K562 (cell line): Measurements from ENCODE around the gene RPLP2. TPM values are rescaled to one million over a fixed set of nuclear protein-coding genes. Genes with fewer than 3 reads are reported as not detected.

ENCODE experiments used
- ATAC-seq: fragments of 200-7000 bp; cut with Tn5 transposase; 3 replicates; pipeline ENCODE4 v1.9.1; 2020; ENCODE audit warnings: moderate library complexity
- BruUV-seq: library from RNA; stranded (reverse); fragments of 400-500 nt; replicated peaks from 2 replicates; lab custom pipeline; 2021; lab: Mats Ljungman, UMichigan
- CTCF ChIA-PET: fragments of 300-600 bp; formaldehyde crosslinking; extraction: SDS; loops from one replicate; lab custom pipeline; 2021; ENCODE audit warnings: low intra/inter-chr PET ratio; lab: Yijun Ruan, JAX
- POLR2A ChIA-PET: fragments of 300-600, 350-650 bp; sonication (Branson Sonifier 250); formaldehyde crosslinking; extraction: SDS; loops from one replicate; lab custom pipeline; 2021; ENCODE audit warnings: antibody characterized with exemption, inconsistent platforms; lab: Yijun Ruan, JAX
- DNase-seq, 4 experiments: peaks; one replicate each; pipeline versions ENCODE4 v3.0.0 to v3.0.0-alpha.2; 2011 to 2018; ENCODE audit warnings: low spot score in 3 of 4, mixed read lengths in 3 of 4; ENCODE audit errors: extremely low read depth in 1 of 4
- FAIRE-seq: peaks from 2 replicates; lab custom pipeline; 2011; peaks lifted over from hg19 to GRCh38; lab: Jason Lieb, UNC
- H2AFZ ChIP-seq: 2 replicates; pipeline ENCODE4 v1.6.0; 2011; ENCODE audit warnings: low read depth, low read length, control low read depth, inconsistent platforms
- H3K27ac ChIP-seq: fragments of 200-600 bp; 3 replicates; pipeline ENCODE4 v1.8.0; 2011; ENCODE audit warnings: low read depth, mild to moderate bottlenecking, control low read depth, inconsistent platforms, low read length, moderate library complexity, mixed read lengths; ENCODE audit errors: extremely low read depth
- H3K27me3 ChIP-seq, 2 experiments: fragments of 300-600 bp in 1 of 2; 2 replicates in 1 of 2; 3 replicates in 1 of 2; pipeline versions ENCODE4 v1.6.0 to v1.8.0; 2011; ENCODE audit warnings: inconsistent platforms in 2 of 2, low read length in 2 of 2, mild to moderate bottlenecking in 1 of 2, mixed read lengths in 1 of 2, moderate library complexity in 1 of 2; ENCODE audit not compliant: control insufficient read depth in 2 of 2, insufficient read depth in 2 of 2
- H3K36me3 ChIP-seq: fragments of 300-600 bp; 3 replicates; pipeline ENCODE4 v1.8.0; 2011; ENCODE audit warnings: mild to moderate bottlenecking, low read length, inconsistent platforms; ENCODE audit not compliant: control insufficient read depth, insufficient read depth
- H3K4me1 ChIP-seq, 2 experiments: fragments of 200-600 bp in 1 of 2; replicated peaks in 1 of 2; 2 replicates in 1 of 2; 3 replicates in 1 of 2; pipeline versions ENCODE4 v1.5.1 to v1.8.0; 2011; ENCODE audit warnings: inconsistent platforms in 2 of 2, low read length in 2 of 2, mild to moderate bottlenecking in 1 of 2, mixed read lengths in 1 of 2, moderate library complexity in 1 of 2; ENCODE audit not compliant: control insufficient read depth in 2 of 2, insufficient read depth in 2 of 2
- H3K4me2 ChIP-seq: 2 replicates; pipeline ENCODE4 v1.6.1; 2011; ENCODE audit warnings: low read length, control low read depth, inconsistent platforms, mixed read lengths; ENCODE audit not compliant: insufficient read depth
- H3K4me3 ChIP-seq: fragments of 200-600 bp; sonication (generic), shearing (Covaris generic); 2 replicates; pipeline ENCODE4 v1.5.1; 2016; ENCODE audit warnings: control low read depth, inconsistent platforms
- H3K79me2 ChIP-seq: fragments of 200-600 bp; 3 replicates; pipeline ENCODE4 v1.8.0; 2011; ENCODE audit warnings: low read length, inconsistent platforms; ENCODE audit not compliant: control insufficient read depth, insufficient read depth
- H3K9ac ChIP-seq, 2 experiments: 2 replicates each; pipeline versions ENCODE4 v1.6.0 to v1.6.1; 2011; ENCODE audit warnings: low read depth in 2 of 2, low read length in 2 of 2, control low read depth in 1 of 2, inconsistent platforms in 1 of 2, mild to moderate bottlenecking in 1 of 2, mixed read lengths in 1 of 2; ENCODE audit not compliant: insufficient read depth in 1 of 2
- H3K9me1 ChIP-seq: one replicate; pipeline ENCODE4 v1.6.0; 2011; ENCODE audit warnings: inconsistent platforms, mild to moderate bottlenecking, low read length, moderate library complexity; ENCODE audit not compliant: control insufficient read depth, insufficient read depth
- H3K9me3 ChIP-seq: replicated peaks from 2 replicates; pipeline ENCODE4 v1.5.1; 2011; ENCODE audit warnings: low read depth, low read length, inconsistent platforms; ENCODE audit not compliant: control insufficient read depth, insufficient read depth
- H4K20me1 ChIP-seq: replicated peaks from 2 replicates; pipeline ENCODE4 v1.6.1; 2011; ENCODE audit warnings: low read length, inconsistent platforms, mixed read lengths; ENCODE audit not compliant: control insufficient read depth, insufficient read depth
- PTRF ChIP-seq: fragments of 450-650 bp; IDR thresholded peaks from 2 replicates; pipeline ENCODE4 v1.6.1; 2016; ENCODE audit warnings: mild to moderate bottlenecking, missing genetic modification characterization, missing compliant biosample characterization
- RBFOX2 ChIP-seq: fragments of 200-400 bp; formaldehyde crosslinking; IDR thresholded peaks from 2 replicates; pipeline ENCODE4 v1.6.1; 2017; ENCODE audit warnings: low read depth, mild to moderate bottlenecking, low read length, moderate library complexity
- WGBS: fragments of 100-300 bp; shearing (Covaris generic); methylation state at CpG from one replicate; pipeline ENCODE4 v1.1.6; 2016; ENCODE audit warnings: low coverage, mixed read lengths; ENCODE audit not compliant: insufficient coverage; ENCODE audit errors: missing lambda C conversion rate; 5-methylcytosine and 5-hydroxymethylcytosine counted together
- in situ Hi-C: fragments of 300-500 bp; cut with MboI; formaldehyde crosslinking; loops from 4 replicates; pipeline ENCODE4 v1.15.0; 2018; ENCODE audit warnings: inconsistent platforms, mixed read lengths
- intact Hi-C: fragments of 100-400 bp; cut with micrococcal nuclease; formaldehyde crosslinking; loops from 2 replicates; pipeline ENCODE4 v1.14.2; 2022
- polyA plus RNA-seq, 8 experiments: library from polyadenylated mRNA; depleted of rRNA in 4 of 8; stranded (reverse) in 5 of 8; unstranded in 3 of 8; fragments of >200 nt; fragmentation: Nextera tagmentation in 2 of 8; fragmentation: Illumina TruSeq in 1 of 8; extraction: Ambion mirVana in 2 of 8; extraction: Trizol in 1 of 8; gene quantifications; 2 replicates each; pipeline versions ENCODE4 v1.2.1 to v1.2.3, GENCODE V29; 2011 to 2014; ENCODE audit warnings: inconsistent platforms in 1 of 8, missing spikeins in 1 of 8
- total RNA-seq, 7 experiments: library from RNA; depleted of rRNA in 6 of 7; stranded (reverse); fragments of >200 nt in 6 of 7; fragmentation: Illumina TruSeq in 2 of 7; extraction: Trizol in 2 of 7; gene quantifications; 2 replicates each; pipeline versions ENCODE4 v1.2.1 to v1.2.3, GENCODE V29; 2011 to 2021; ENCODE audit warnings: low replicate concordance in 1 of 7
- TF ChIP-seq, protein P1 (sequence below), 3 experiments: fragments of 200-800 bp in 1 of 3; sonication (Bioruptor generic) in 1 of 3; sonication (generic) in 1 of 3; formaldehyde crosslinking in 1 of 3; IDR thresholded peaks; 2 replicates each; pipeline versions ENCODE4 v1.6.1 to v1.8.0; 2016 to 2022; ENCODE audit warnings: mild to moderate bottlenecking in 2 of 3, missing compliant biosample characterization in 2 of 3, missing genetic modification characterization in 2 of 3, missing genetic modification reagents in 1 of 3
- TF ChIP-seq, protein P2 (sequence below): fragments of 450-650 bp; formaldehyde crosslinking; IDR thresholded peaks from 2 replicates; pipeline ENCODE4 v1.4.0; 2022; ENCODE audit warnings: missing genetic modification characterization

Gene RPLP2
- total and polyA plus RNA-seq, 9 of the 15 experiments (the other 6 are each of a cell fraction or from before 2014, with no cell fraction given), result 528 to 3,807 (median 1,633) TPM

DNA sequence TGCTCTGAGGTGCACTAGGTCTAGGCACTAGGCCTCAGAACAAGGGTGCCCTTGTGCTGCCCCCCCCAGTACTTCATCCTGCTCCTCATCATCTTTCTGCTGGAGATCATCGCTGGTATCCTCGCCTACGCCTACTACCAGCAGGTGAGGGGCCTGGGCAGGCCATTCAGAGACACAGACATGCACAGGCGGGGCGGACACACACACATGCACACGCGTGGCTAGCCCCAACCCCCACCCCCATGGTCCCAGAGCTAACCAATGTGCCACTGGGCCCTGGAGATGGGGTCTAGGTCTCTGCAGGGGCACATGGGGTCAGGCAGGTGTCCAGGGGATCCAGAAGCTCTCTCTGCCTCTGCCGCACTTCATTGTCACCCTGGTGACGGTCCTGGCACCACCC, 26.9 kb downstream of the RPLP2 start:
- FAIRE-seq, result no peak
- ChIA-PET CTCF (no interaction called here), POLR2A (interaction anchor here (0.6 to 1.6 kb wide), 4 partner anchors 14 to 1835 kb away, joined by 3 to 5 read pairs (median 3); no protein-coding TSS in a partner anchor)
- Histone ChIP-seq H3K4me3 (no peak overlapping the region), H3K27ac (peak overlapping the region; percentile 52; the same call in 1 of the 3 replicates), H3K9me1 (peaks cover 4% of the 10 kb centered on the region), H3K79me2 (peaks cover 77% of the 10 kb centered on the region), H3K4me2 (no peak overlapping the region), H3K9ac (peak overlapping the region in 1 of 2 experiments; percentile 83; a peak in 2 of 4 replicates), H4K20me1 (peaks cover 7% of the 10 kb centered on the region), H3K4me1 (peaks cover 29 to 88% of the 10 kb centered on the region in 2 experiments; a peak in 4 of 5 replicates), H3K9me3 (no peaks in the 10 kb centered on the region), H2AFZ (no peak overlapping the region), H3K27me3 (no peaks in the 10 kb centered on the region), H3K36me3 (peaks cover 65% of the 10 kb centered on the region; the same call in 2 of the 3 replicates)
- in situ Hi-C loops, result no loop called here
- DNase-seq, result no peak
- ATAC-seq, result no peak
- TF ChIP-seq, protein P1, sequence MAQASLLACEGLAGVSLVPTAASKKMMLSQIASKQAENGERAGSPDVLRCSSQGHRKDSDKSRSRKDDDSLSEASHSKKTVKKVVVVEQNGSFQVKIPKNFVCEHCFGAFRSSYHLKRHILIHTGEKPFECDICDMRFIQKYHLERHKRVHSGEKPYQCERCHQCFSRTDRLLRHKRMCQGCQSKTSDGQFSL (CRISPR knock-in tag; IDR thresholded peaks at IDR 0.05), result peak; percentile 60; the same call in 1 of the 2 replicates
- TF ChIP-seq, protein P1 (tag; IDR thresholded peaks at IDR 0.05), result no peak
- TF ChIP-seq, protein P2, sequence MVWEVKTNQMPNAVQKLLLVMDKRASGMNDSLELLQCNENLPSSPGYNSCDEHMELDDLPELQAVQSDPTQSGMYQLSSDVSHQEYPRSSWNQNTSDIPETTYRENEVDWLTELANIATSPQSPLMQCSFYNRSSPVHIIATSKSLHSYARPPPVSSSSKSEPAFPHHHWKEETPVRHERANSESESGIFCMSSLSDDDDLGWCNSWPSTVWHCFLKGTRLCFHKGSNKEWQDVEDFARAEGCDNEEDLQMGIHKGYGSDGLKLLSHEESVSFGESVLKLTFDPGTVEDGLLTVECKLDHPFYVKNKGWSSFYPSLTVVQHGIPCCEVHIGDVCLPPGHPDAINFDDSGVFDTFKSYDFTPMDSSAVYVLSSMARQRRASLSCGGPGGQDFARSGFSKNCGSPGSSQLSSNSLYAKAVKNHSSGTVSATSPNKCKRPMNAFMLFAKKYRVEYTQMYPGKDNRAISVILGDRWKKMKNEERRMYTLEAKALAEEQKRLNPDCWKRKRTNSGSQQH, result no peak
- TF ChIP-seq PTRF (tag), result no peak
- TF ChIP-seq RBFOX2, result peak; percentile 26
- no TSS peak for BruUV-seq
- intact Hi-C loops, result no loop called here
- 93% methylated on average over 9 of the region's 9 CpGs for WGBS
